Naive thymus-derived CD4-positive, alpha-beta T cell (primary cell): ENCODE measurements around the gene EGFL7. TPM values are rescaled to one million over a fixed set of nuclear protein-coding genes. Genes with fewer than 3 reads are reported as not detected.

Source experiments
- ATAC-seq: fragments of 150-1000 bp; cut with Tn5 transposase; 2 replicates; pipeline ENCODE4 v1.10.0; 2021; ENCODE audit warnings: mild to moderate bottlenecking, moderate library complexity
- CTCF ChIA-PET: fragments of 350-600 bp; sonication (Branson Sonifier 250); formaldehyde crosslinking; loops from one replicate; lab custom pipeline; 2021; ENCODE audit warnings: antibody characterized with exemption; lab: Charles Lee
- POLR2A ChIA-PET: fragments of 350-600 bp; sonication (Branson Sonifier 250); formaldehyde crosslinking; loops from one replicate; lab custom pipeline; 2021; ENCODE audit warnings: antibody characterized with exemption, inconsistent platforms; lab: Charles Lee
- DNase-seq, 9 donors: peaks; one replicate each; pipeline versions ENCODE4 v3.0.0 to v3.0.0-alpha.2; 2020 to 2022; ENCODE audit warnings: mixed read lengths in 1 of 9
- H3K27ac ChIP-seq: one replicate; pipeline ENCODE4 v1.7.0; 2013; ENCODE audit warnings: mild to moderate bottlenecking, low read depth, low read length, moderate library complexity
- H3K27me3 ChIP-seq, 2 donors: one replicate each; pipeline ENCODE4 v1.7.0; 2013; ENCODE audit warnings: low read length in 2 of 2, mild to moderate bottlenecking in 2 of 2, moderate library complexity in 2 of 2; ENCODE audit not compliant: control insufficient read depth in 2 of 2, insufficient read depth in 2 of 2
- H3K36me3 ChIP-seq, 3 experiments: 1 replicate in 2 of 3; 2 replicates in 1 of 3; pipeline ENCODE4 v1.7.0; 2013; ENCODE audit warnings: low read length in 3 of 3, mild to moderate bottlenecking in 3 of 3, moderate library complexity in 1 of 3; ENCODE audit not compliant: insufficient read depth in 3 of 3, control insufficient read depth in 2 of 3
- H3K4me1 ChIP-seq, 2 donors: one replicate each; pipeline ENCODE4 v1.7.0; 2013; ENCODE audit warnings: low read length in 2 of 2, mild to moderate bottlenecking in 2 of 2, moderate library complexity in 1 of 2; ENCODE audit not compliant: control insufficient read depth in 2 of 2, insufficient read depth in 2 of 2
- H3K4me3 ChIP-seq: 2 replicates; pipeline ENCODE4 v1.7.0; 2013; ENCODE audit warnings: mild to moderate bottlenecking, low read length
- H3K9me3 ChIP-seq, 3 experiments: 1 replicate in 2 of 3; 2 replicates in 1 of 3; pipeline ENCODE4 v1.7.0; 2013; ENCODE audit warnings: low read length in 3 of 3; ENCODE audit not compliant: control insufficient read depth in 2 of 3
- H3K27ac Mint-ChIP-seq, 9 donors: one replicate each; pipeline ENCODE4 v1.8.0; 2020 to 2022; ENCODE audit warnings: mixed read lengths in 9 of 9, mild to moderate bottlenecking in 8 of 9, moderate library complexity in 5 of 9, inconsistent platforms in 2 of 9
- H3K27me3 Mint-ChIP-seq, 5 donors: one replicate each; pipeline ENCODE4 v1.8.0; 2021 to 2022; ENCODE audit warnings: mixed read lengths in 5 of 5, mild to moderate bottlenecking in 1 of 5
- H3K36me3 Mint-ChIP-seq, 5 donors: one replicate each; pipeline ENCODE4 v1.8.0; 2020 to 2022; ENCODE audit warnings: mixed read lengths in 5 of 5, mild to moderate bottlenecking in 3 of 5, inconsistent platforms in 1 of 5
- H3K4me1 Mint-ChIP-seq, 7 donors: one replicate each; pipeline ENCODE4 v1.8.0; 2020 to 2022; ENCODE audit warnings: mixed read lengths in 7 of 7, mild to moderate bottlenecking in 3 of 7, inconsistent platforms in 1 of 7
- H3K4me3 Mint-ChIP-seq, 10 donors: one replicate each; pipeline ENCODE4 v1.8.0; 2020 to 2022; ENCODE audit warnings: mild to moderate bottlenecking in 10 of 10, mixed read lengths in 10 of 10, moderate library complexity in 6 of 10, inconsistent platforms in 2 of 10
- H3K9me3 Mint-ChIP-seq, 11 donors: one replicate each; pipeline ENCODE4 v1.8.0; 2020 to 2022; ENCODE audit warnings: mixed read lengths in 11 of 11, mild to moderate bottlenecking in 4 of 11, inconsistent platforms in 1 of 11, moderate library complexity in 1 of 11
- intact Hi-C, 2 donors: fragments of 100-400 bp; cut with micrococcal nuclease; formaldehyde crosslinking; loops; one replicate each; pipeline ENCODE4 v1.15.1; 2023
- polyA plus RNA-seq, 2 donors: library from polyadenylated mRNA; unstranded; fragments of 300-500 nt; fragmentation: Illumina TruSeq; gene quantifications; one replicate each; pipeline ENCODE4 v1.2.3, GENCODE V29; 2021
- total RNA-seq, 6 experiments: library from RNA in 5 of 6; stranded (reverse) in 5 of 6; gene quantifications; 1 replicate in 5 of 6; 2 replicates in 1 of 6; pipeline ENCODE4 v1.2.3 and lab custom pipeline; 2021 to 2026

EGFL7 gene
- total and polyA plus RNA-seq, 7 experiments from 2014 or later = 0.56 to 2.3 (median 0.97) TPM; not detected in 4

DNA sequence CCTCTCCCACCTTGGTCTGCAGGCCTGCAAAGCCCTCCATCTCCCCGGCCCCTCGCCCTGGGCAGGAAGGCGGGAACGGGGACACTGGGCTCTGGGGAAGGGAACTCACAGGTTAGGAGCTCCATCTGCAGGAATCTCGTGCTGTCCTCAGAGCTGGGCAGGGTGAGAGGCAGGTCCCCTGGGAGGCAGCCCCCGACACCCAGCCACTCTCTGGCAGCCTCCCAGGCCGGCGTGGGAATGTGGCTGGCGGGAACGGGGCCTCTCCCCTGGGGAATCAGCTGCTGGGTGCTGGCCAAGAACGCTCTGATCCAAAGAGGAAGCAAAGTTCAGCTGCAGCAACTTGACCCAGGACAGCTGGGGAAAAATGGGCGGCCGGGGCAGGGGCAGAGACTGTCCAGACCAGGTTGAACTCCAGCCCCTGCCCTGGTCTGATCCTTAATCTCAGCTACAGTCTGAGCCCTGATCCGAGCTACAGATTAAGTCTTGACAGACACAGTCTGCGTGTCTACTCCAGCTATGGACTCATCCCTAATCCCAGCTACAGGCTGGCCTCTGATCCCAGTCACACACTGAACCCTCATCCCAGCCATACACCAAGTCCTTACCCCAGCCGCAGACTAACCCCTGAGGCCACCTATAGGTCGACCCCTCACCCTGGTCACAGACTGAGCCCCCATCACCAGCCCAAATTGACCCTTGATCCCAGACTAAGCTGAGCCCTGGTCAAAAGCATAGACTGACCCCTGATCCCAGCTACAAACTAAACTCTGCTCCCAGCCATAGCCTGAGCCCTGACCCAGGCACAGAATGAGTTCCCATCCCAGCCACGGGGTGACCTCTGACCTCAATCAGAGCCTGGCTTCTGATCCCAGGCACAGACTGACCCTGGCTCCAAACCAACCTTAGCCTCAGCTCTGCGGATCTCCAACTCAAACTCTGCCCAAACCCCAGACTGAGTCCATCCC is 37.3 kb upstream of the EGFL7 start:
- H3K36me3 Mint-ChIP-seq = no peaks in the 10 kb centered on the region
- H3K4me3 Mint-ChIP-seq = no peak overlapping the region
- intact Hi-C loops = no loop called here
- no peak overlapping the region for H3K27ac Mint-ChIP-seq
- Histone ChIP-seq H3K4me1 (peaks cover 0 to under 1% of the 10 kb centered on the region in 2 donors), H3K27me3 (no peaks in the 10 kb centered on the region), H3K4me3 (no peak overlapping the region), H3K9me3 (no peaks in the 10 kb centered on the region), H3K36me3 (no peaks in the 10 kb centered on the region), H3K27ac (no peak overlapping the region)
- ChIA-PET CTCF (interaction anchor here (7.0 kb wide), 1 partner anchor 138 kb away, joined by 75 read pairs; no protein-coding TSS in a partner anchor), POLR2A (interaction anchor here (0.6 kb wide), 1 partner anchor 379 kb away, joined by 3 read pairs; no protein-coding TSS in a partner anchor)
- peaks cover 0 to 4% (median 0%) of the 10 kb centered on the region in 7 donors for H3K4me1 Mint-ChIP-seq
- DNase-seq (no peak), ATAC-seq (no peak)
- H3K9me3 Mint-ChIP-seq = no peaks in the 10 kb centered on the region
- peaks cover 0 to 5% (median 0%) of the 10 kb centered on the region in 5 donors for H3K27me3 Mint-ChIP-seq

DNA sequence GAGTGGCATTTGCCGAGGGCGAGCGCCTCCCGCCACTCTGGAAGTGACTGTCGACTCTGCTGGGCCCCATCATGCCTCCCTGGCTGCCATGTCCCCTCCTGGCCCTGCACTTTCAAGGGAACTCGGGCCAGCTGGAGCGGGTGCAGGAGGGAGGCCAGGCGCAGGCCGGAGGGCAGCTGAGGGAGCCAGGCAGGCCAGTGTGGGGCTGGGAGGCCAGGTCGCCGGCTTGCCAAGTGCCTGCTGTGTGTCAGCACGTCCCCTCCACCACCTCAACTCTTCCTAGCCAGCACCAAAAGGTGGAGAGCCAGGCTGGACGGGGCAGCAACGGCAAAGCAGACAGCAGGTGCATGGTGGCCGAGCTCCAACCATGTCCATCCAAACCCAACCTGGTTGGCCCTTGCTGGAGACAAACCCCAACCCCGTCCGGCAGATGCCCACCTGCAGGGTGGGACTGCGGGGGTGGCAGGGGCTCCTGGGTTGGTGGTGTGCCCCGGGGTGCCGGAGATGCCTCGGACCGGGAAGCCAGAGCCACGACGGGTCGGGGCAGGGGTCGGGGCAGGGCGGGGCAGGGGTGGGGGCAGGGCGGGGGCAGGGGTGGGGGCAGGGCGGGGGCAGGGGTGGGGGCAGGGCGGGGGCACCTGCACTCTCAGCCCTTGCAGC is 36.5 kb upstream of the EGFL7 start:
- POLR2A ChIA-PET = no interaction called here
- Histone ChIP-seq H3K27me3 (no peaks in the 10 kb centered on the region), H3K36me3 (no peaks in the 10 kb centered on the region), H3K9me3 (no peaks in the 10 kb centered on the region), H3K4me3 (no peak overlapping the region), H3K4me1 (peaks cover 0 to 9% of the 10 kb centered on the region in 2 donors), H3K27ac (no peak overlapping the region)
- H3K4me1 Mint-ChIP-seq = peaks cover 0 to 4% (median 0%) of the 10 kb centered on the region in 7 donors
- CTCF ChIA-PET = interaction anchor here (7.0 kb wide), 1 partner anchor 139 kb away, joined by 75 read pairs; no protein-coding TSS in a partner anchor
- H3K4me3 Mint-ChIP-seq = no peak overlapping the region
- no peaks in the 10 kb centered on the region for H3K9me3 Mint-ChIP-seq
- DNase-seq (no peak), ATAC-seq (no peak)
- H3K27me3 Mint-ChIP-seq = peaks cover 0 to 5% (median 0%) of the 10 kb centered on the region in 5 donors
- no peak overlapping the region for H3K27ac Mint-ChIP-seq
- intact Hi-C loops = no loop called here
- no peaks in the 10 kb centered on the region for H3K36me3 Mint-ChIP-seq

DNA sequence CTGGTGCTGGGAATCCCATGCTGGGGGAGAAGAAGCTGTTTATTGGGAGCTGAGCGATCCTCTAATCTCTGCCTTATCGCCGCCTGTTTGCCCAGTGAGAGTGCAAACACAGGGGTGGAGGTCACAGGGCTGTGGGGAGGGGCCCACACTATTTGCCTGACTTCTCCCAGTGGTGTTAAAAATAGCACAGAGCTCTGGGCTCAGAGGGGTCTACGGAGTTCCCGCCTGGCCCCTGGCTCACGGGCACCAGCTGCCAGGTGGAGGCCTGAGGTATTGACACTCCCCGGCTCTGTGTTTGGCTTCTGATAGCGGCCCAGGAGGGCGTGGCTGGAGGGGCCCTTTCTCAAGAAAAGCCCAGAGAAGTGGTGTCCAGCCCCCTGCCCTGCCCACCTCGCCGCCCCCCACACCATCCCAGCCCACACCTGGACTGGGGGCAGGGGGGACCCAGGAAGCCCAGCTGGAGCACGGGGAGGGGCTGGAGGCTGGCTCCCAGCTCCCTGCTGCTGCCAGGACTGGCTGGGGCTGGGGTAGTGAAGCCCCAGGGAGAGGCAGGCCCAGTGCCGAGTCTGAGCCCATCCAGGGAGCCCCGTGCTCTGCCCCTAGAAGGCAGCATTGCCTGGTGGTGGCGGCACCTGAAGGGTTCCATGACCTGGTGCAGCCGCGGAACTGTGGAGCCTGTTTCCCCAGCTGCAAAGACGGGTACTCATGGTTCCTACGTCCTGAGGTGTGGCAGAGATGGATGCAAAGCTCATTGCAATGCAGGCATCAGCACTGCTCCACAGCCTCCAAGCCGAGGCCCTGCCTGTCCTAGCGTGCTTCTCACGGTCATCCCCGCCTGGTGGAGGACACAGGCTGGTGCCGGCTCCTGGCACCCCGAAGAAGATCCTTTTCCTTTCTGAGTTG is 35.7 kb upstream of the EGFL7 start:
- Mint-ChIP-seq H3K4me1 (peaks cover 0 to 4% (median 0%) of the 10 kb centered on the region in 7 donors), H3K4me3 (no peak overlapping the region), H3K36me3 (no peaks in the 10 kb centered on the region), H3K9me3 (no peaks in the 10 kb centered on the region), H3K27ac (no peak overlapping the region), H3K27me3 (peaks cover 0 to 5% (median 0%) of the 10 kb centered on the region in 5 donors)
- H3K36me3 ChIP-seq = no peaks in the 10 kb centered on the region
- intact Hi-C loops = no loop called here
- no peak for ATAC-seq
- no peaks in the 10 kb centered on the region for H3K27me3 ChIP-seq
- no peak for DNase-seq
- no peak overlapping the region for H3K4me3 ChIP-seq
- H3K9me3 ChIP-seq = no peaks in the 10 kb centered on the region
- no peak overlapping the region for H3K27ac ChIP-seq
- peaks cover 0 to 9% of the 10 kb centered on the region in 2 donors for H3K4me1 ChIP-seq
- POLR2A ChIA-PET = no interaction called here
- CTCF ChIA-PET = interaction anchor here (0.5 to 7.0 kb wide), 2 partner anchors 124 to 140 kb away, joined by 3 to 75 read pairs; no protein-coding TSS in a partner anchor

DNA sequence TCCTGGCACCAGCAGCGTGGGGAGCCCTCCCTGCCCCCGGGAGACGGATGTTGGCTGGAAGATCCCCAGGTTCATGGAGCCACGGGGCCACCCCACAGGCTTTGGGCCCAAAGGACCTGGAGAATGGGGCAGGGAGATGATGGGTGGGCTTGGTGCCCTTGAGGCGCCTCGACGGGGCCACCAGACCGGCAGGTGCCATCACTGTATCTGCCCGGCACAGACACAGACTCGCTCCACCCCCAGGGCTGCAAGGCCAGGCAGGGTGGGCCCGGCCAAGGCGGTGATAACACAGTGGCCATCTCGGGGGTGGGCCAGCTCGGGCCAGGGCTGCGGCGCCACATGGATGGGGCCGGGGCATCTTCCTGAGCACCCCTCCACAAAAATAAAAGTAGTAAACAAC is 35.0 kb upstream of the EGFL7 start:
- Histone ChIP-seq H3K27me3 (no peaks in the 10 kb centered on the region), H3K4me3 (no peak overlapping the region), H3K27ac (no peak overlapping the region), H3K9me3 (no peaks in the 10 kb centered on the region), H3K36me3 (no peaks in the 10 kb centered on the region), H3K4me1 (peaks cover 0 to 9% of the 10 kb centered on the region in 2 donors)
- no peak for ATAC-seq
- DNase-seq = no peak
- Mint-ChIP-seq H3K27ac (no peak overlapping the region), H3K27me3 (peaks cover 0 to 5% (median 0%) of the 10 kb centered on the region in 5 donors), H3K36me3 (no peaks in the 10 kb centered on the region), H3K4me3 (no peak overlapping the region), H3K4me1 (peaks cover 0 to 4% (median 0%) of the 10 kb centered on the region in 7 donors), H3K9me3 (no peaks in the 10 kb centered on the region)
- intact Hi-C loops = no loop called here
- ChIA-PET POLR2A (interaction anchor here (1.2 kb wide), 1 partner anchor 79 kb away, joined by 4 read pairs; no protein-coding TSS in a partner anchor), CTCF (interaction anchor here (0.5 to 7.0 kb wide), 2 partner anchors 125 to 140 kb away, joined by 3 to 75 read pairs; no protein-coding TSS in a partner anchor)

DNA sequence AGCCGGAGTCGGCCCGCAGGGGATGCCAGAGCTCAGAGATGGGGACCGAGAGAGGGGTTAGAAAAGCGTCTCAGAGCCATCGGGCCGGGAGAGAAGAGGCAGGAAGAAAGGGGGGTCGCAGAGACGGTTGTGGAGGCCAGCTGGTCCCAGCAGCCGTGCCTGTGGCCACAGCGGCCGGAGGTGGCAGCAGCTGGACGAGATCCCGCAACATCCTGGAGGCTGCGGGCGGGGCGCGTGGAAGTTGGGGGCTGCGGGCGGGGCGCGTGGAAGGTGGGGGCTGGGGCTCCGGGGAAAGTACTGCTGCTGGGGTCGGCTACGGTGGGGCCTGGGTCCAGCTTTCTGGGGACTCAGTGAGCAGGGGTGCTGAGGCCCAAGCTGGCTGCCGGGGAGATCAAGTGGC is 34.4 kb upstream of the EGFL7 start:
- Mint-ChIP-seq H3K27ac (no peak overlapping the region), H3K4me1 (peaks cover 0 to 4% (median 0%) of the 10 kb centered on the region in 7 donors), H3K27me3 (peaks cover 0 to 5% (median 0%) of the 10 kb centered on the region in 5 donors), H3K4me3 (no peak overlapping the region), H3K36me3 (no peaks in the 10 kb centered on the region), H3K9me3 (no peaks in the 10 kb centered on the region)
- no peaks in the 10 kb centered on the region for H3K36me3 ChIP-seq
- intact Hi-C loops = no loop called here
- no peak overlapping the region for H3K27ac ChIP-seq
- peaks cover 0 to 9% of the 10 kb centered on the region in 2 donors for H3K4me1 ChIP-seq
- no peaks in the 10 kb centered on the region for H3K27me3 ChIP-seq
- POLR2A ChIA-PET = interaction anchor here (1.2 kb wide), 1 partner anchor 80 kb away, joined by 4 read pairs; no protein-coding TSS in a partner anchor
- no peaks in the 10 kb centered on the region for H3K9me3 ChIP-seq
- CTCF ChIA-PET = interaction anchor here (7.0 kb wide), 1 partner anchor 141 kb away, joined by 75 read pairs; no protein-coding TSS in a partner anchor
- no peak overlapping the region for H3K4me3 ChIP-seq
- ATAC-seq (no peak), DNase-seq (no peak)
